Left kidney (tissue), 2 donors: ENCODE results near the gene SPATS2L. TPM values are rescaled to one million over a fixed set of nuclear protein-coding genes. Genes with fewer than 3 reads are reported as not detected.
A peak's percentile ranks its signal among the peaks of the same experiment; 100 is the strongest.

ENCODE experiments used
- DNase-seq: peaks from one replicate; pipeline ENCODE4 v3.0.0-alpha.2; 2013
- polyA plus RNA-seq: library from polyadenylated mRNA; unstranded; fragments of 120-200 nt; gene quantifications from one replicate; pipeline ENCODE4 v1.2.1, GENCODE V29; 2013; ENCODE audit not compliant: insufficient read length

SPATS2L gene
- polyA plus RNA-seq, 1 donor: 126 TPM

DNA sequence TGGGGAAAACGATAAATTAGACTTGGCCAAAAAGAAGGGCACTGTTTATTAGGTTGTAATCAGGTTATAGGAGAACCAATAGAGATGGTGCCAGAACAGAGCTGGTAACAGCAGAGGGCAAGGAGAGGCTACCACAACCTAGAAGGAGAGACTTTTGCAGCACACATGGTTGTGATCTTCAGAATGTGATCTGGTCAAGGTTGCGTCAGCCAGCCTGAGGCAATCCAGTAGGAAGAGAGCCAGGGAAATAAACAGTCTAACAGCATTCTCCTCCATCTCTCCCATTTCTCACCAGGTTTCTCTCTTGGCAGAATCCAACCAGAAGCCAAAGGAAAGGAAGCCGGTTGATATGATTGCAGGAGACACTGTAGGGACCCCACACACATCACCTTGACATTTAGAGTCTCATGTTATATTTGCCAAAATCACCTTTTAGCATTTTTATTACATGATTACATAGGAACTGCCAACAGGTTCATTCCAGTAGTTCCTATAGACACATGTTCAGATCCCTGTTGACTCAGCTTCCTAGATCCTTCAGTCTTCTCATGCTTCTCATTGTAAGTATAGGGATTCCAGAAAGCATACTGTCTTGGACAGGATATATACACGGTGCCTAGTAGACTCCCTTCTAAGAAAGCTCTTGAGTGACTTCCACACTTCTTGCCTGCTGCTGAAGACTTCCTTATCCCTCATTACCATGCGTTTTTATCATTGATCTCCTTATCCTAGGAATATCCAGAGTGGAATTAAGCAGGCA is 17.6 kb upstream of the SPATS2L start:
- no peak for DNase-seq

GRCh38 chr2:200296118-200296517 is 10.4 kb upstream of the SPATS2L start:
- DNase-seq: no peak

DNA sequence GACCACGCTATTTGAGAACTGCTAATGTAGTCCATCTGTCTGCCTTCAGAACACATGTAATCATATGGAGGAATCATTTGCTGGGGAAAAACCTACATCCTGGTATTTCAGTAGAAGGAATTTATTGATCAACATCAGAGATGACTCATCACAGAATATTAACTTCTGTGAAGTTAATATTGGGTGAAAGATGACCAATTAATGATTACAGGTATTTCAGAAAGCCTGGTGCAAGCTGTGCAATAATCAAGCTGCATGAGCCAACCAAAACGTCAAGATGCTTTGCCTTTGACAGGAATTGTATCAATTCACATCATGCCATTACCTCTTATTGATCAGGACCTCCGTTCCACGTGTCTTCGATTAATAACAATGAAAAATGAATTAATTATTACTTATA is 9.4 kb upstream of the SPATS2L start:
- no peak for DNase-seq

DNA sequence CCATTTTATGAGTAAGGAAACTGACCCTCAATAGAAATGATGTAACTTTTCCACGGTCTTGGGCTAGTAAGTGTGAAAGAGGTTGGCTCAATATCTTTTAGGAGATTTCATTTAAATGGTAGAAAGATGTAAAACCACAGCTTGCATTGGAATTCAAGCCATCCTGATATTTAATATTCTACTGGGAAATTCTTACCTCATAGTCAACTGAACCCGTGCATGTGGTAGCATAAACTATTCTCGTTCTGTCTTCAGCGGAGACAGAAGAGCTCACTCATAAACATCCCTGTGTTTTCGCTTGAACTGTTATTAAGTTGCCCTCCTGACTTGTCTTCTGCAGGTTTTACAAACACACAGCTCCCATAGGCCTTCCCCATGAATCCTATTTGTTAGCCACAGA is 8.5 kb upstream of the SPATS2L start:
- no peak for DNase-seq

DNA sequence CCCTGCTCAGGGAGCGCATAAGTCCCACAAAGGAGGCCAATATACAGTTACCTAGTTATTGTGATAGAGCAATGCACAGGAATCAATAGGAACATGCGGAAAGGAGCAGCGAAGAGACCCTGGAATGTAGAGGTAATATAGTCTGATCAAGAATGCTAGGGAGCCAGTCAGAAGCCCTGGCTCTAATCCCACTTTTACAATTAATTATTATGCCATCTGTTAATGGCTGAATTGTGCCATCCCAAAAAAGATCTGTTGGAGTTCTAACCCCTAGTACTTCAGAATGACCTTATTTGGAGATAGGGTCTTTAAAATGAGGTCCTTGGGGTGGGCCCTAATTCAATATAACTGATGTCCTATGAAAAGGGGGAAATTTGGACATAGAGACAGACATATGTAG is 7.7 kb upstream of the SPATS2L start:
- no peak for DNase-seq

GRCh38 chr2:200300065-200300464 is 6.4 kb upstream of the SPATS2L start:
- no peak for DNase-seq

DNA sequence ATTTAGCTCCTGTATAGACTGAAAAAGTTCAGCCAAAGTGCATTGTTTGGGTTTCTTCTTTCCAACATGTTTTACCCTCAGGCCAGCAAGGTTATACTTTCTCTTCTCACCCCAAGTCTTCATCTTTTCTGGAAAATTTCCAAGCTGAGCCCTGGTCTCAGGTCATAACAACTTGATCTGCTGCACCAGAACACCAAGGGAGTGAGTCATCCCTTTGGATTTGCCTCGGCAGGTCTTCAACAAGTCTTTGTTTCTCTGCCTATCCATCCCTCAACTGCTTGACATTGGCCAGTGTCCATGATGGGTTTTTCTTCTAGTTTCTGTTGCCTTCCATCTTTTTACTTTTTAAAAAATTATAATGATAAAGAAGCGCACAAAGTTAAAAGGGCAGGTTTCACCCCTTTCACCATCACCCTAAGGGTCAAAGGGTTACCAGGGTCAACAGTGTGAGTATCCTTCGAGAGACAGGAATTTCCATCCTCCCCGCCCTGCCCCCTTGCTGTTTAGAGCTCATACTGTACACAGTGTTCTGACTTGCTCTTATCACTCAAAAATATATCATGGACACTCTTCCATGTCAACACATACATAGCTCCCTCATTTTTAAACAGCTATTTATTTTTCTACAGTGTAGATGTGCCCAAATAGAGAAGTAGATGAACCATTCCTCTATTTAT is 5.7 kb upstream of the SPATS2L start:
- no peak for DNase-seq

DNA sequence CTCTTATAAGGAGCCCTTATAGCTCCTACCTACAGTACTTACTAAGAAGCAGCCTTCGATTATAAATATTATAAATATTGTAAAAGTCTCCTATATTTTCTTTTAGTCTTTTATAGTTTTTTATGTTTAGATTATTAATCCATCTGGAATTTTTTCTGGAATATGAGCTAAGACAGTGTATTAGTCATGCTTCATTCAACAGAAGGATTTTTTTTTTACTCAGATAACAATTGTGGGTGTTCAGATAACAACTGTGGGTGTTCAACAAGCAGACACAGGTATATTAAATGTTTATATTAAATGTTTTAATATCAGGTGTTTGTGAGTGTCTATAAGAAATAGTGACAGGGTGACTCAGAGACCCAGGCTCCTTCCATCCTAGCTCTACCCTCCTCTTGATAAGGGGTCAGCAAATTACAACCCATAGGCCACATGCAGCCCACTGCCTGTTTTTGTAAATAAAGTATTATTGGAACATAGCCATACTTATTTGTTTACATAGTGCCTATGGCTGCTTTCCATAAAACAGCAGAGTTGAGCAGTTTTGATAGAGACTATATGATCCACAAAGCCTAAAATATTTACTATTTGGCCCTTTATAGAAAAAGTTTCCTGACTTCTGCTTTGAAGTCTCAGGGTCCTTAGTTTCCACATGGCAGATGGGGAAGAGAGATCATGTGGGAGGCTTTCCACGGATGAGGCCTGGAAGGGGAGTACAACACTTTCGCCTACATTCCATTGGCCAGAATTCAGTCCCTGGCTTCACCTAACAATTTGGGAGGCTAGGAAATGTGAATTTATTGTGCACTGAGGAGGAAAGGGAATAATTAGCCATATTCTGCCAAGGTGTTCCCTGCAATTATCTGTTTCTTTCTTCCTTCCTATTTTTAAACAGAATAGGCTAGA is 4.3 kb upstream of the SPATS2L start:
- DNase-seq: no peak

DNA sequence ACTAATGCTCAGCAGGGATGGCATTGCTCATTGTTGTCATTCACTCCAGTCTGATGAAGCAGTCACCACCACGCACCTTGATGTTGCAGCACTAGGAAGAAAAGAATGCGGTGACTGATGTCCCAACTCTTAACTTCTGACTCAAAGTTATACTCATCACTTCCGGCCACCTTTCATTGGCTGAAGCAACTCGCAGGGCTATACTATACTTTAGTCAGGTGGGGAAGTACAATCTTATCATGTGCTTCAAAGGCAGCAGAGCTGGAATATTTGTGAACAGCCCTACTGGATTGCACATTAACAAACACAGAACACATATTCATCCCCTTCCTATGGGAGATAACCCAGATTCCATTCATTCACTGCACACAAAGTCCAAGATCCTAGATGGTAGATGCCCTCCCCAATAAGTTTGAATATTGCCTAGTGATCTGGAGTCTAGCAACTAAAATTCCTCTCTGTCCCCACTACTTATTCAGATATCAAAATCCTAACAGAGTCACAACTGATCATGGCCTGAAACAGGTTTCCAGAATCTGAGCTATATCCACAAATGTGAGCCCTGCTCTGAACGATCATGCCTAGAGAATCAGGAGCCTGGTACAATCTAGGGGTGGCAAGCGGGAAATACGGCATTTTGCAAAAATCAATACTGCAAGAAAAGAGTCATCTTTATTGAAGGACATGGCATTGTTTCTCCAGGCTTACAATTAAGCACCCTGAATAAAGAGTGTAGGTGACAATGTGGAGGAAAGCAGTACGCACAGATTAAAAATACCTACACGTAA is 3.4 kb upstream of the SPATS2L start:
- no peak for DNase-seq

DNA sequence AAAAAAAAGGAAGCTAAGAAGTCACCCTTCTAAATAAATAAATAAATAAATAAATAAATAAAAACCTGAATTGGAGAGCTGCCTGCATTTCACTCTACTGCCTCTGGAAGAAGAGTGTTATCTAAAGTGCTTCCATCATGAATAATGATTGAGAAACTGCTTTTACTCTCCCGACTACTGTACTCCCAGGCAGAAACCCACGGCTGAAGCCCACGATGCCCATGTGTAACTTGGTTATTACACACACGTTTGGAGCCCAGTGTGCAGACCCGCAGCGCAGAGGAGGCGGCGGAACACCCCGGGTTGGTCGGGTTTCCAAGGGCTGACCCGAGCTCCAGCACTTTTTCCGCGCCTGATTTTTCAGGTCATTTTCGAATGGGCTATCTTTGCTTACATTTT is 697 bp upstream of the SPATS2L start:
- peak; percentile 45 for DNase-seq

GRCh38 chr2:200306931-200307723 is 634 bp downstream of the SPATS2L start:
- DNase-seq: peak; percentile 27

DNA sequence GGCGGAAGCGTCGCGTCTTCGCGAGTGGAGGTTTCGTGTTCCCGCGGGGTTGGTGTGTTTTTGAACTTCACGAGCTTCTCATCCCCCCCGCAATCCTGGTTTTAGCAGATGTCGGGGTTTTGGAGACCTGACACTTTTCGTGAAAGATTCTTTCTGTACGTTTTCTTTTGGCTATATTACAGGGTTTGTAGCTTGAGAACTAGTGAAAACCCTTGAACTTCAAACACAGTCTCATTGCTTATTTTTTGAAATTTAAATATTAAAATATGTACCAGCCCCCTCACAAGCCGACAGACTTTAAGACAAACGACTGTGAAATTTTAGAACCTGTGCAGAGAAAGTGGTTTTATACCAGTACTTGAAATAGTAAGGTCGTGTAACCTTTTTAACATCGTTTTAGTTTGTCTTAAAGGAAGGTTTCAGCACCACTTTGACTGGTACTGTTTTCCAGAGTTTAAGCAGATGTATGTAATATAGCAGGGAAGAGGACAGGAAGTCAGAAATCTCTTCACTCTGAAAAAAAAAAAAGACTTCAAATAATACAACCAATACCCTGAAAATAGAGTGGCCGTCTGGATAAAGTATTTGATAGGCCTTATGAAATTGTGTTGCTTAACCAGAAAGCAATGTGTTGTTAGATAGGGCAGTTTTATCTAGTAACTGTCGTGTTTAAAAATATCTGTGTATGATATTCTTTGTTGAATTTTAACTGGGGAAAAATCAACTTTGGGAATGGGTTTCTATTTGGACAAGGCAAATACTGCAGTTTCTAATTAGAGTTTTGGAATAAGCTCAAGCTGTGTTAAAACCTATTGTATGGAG is 1.4 kb downstream of the SPATS2L start:
- DNase-seq: peak; percentile 24

- DNase-seq: no peak
Observed at GRCh38 chr2:200308546-200309295, 2.2 kb downstream of the SPATS2L start.

DNA sequence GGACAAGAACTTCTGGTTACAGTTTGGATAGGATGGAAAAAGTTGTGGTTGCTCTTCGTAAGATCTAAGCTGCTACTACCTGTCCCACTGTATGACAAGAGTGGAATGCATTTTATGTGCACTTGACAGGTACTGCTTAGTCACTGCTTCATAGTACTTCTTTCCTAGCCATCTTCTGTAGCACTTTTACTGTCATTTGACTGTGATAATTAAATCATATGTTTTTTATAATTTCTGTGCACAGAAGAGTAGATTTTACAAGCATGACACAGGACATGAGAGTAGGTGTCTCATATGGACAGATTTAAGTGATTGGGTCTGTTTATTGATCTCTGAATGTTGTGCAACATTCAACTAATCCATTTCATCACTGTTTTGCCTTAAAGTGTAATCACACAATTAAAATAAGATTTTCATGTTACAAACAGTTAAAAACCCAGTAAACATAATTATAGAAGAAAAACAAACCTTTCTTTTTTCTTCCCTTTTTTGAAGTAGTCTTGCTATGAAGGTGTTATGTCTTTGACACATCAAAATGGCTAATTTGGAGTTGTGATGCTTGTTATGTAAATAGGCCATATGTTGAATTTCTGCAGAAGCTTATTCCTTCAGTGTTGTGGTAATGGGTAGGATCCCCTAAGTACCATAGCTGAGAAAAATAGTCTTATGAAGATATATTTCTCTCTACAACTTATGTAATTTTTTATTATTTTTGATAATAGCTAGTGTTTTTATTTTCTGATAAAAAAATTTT is 3.0 kb downstream of the SPATS2L start:
- no peak for DNase-seq

- no peak for DNase-seq
Observed at GRCh38 chr2:200310545-200310971, 4.1 kb downstream of the SPATS2L start.

GRCh38 chr2:200311139-200311538 is 4.6 kb downstream of the SPATS2L start:
- DNase-seq: no peak

DNA sequence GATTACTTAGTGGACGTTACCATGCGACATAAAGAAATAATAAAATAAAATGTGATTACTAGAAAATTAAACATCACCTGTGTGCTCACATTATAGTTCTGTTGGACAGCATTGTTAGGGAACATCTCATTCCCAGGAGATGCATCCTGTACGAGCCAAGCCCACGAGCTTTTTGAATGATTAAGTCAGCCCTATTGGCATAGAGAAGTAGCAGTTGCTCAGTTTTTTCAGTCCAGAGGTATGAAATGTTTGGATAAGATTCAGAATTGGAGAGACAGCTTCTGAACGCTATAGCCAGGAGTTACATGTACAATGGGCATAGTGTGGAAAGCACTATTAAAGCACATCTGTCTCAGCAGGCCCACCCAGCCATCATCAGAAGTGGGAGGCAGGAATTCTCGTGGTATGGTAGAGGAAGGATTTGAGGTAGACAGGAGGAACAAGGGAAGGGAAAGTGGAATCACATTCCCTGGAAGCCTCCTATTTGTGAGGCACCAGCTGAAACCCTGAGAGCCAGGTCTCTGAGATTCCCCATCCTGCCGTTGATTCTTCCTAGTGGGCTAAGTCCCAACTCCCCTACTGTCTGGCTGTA is 8.6 kb downstream of the SPATS2L start:
- DNase-seq: no peak

DNA sequence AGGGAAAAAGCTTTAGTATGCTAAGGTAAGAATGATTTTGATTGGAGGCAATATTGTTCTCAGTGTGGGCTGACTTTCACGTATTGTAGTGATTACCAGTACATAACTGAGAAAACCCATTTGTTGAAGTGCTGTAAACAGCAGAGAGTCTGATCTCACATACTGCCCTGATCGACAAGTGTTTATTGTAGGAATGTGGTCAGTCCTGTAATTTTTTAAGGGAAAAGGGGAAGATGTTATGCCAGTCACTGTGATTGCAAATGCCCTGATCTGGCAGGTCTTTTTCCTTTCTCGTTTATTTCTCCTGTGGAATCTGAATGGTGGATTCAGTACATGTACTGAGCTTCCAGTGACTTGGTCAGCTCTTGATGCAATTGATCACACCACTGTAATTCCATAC is 11.5 kb downstream of the SPATS2L start:
- DNase-seq: no peak
